GM12878 (cell line): ENCODE data around the gene ICA1. TPM values are rescaled to one million over a fixed set of nuclear protein-coding genes. Genes with fewer than 3 reads are reported as not detected.

Experiments
- CHD4 ChIP-seq: fragments of 200-600 bp; sonication (generic); IDR thresholded peaks from 2 replicates; pipeline ENCODE4 v1.6.1; 2016; ENCODE audit warnings: mild to moderate bottlenecking
- FOXM1 ChIP-seq: IDR thresholded peaks from 2 replicates; pipeline ENCODE4 v1.6.1; 2012; ENCODE audit warnings: low read depth, mild to moderate bottlenecking, inconsistent platforms, low read length, moderate library complexity
- IKZF1 ChIP-seq: fragments of 450-650 bp; conservative IDR thresholded peaks from 2 replicates; pipeline ENCODE4 v1.6.1; 2017; ENCODE audit warnings: antibody characterized with exemption, mild to moderate bottlenecking
- polyA plus RNA-seq, 11 experiments: library from polyadenylated mRNA; depleted of rRNA in 4 of 11; unstranded in 6 of 11; stranded (reverse) in 5 of 11; fragments of >200 nt; fragmentation: Nextera tagmentation in 4 of 11; fragmentation: Illumina TruSeq in 1 of 11; extraction: Ambion mirVana in 4 of 11; extraction: Trizol in 1 of 11; gene quantifications; 1 replicate in 1 of 11; 2 replicates in 10 of 11; pipeline versions ENCODE4 v1.2.1 to v1.2.3, GENCODE V29; 2011 to 2016; ENCODE audit warnings: inconsistent platforms in 2 of 11, missing spikeins in 2 of 11, low read depth in 1 of 11
- total RNA-seq, 4 experiments: library from RNA; depleted of rRNA in 3 of 4; stranded (reverse); fragments of >200 nt in 3 of 4; fragmentation: Illumina TruSeq in 1 of 4; extraction: Trizol in 1 of 4; gene quantifications; 2 replicates each; pipeline versions ENCODE4 v1.2.1 to v1.2.3, GENCODE V29; 2013 to 2021
- TF ChIP-seq, protein P1 (sequence below): fragments of 450-650 bp; IDR thresholded peaks from 2 replicates; pipeline ENCODE4 v1.6.1; 2017; ENCODE audit warnings: mild to moderate bottlenecking, moderate library complexity
- TF ChIP-seq, protein P2 (sequence below): fragments of 450-650 bp; formaldehyde crosslinking; IDR thresholded peaks from 2 replicates; pipeline ENCODE4 v1.4.0; 2020; ENCODE audit warnings: mild to moderate bottlenecking, moderate library complexity
- TF ChIP-seq, protein P3 (sequence below): fragments of 450-650 bp; IDR thresholded peaks from 2 replicates; pipeline ENCODE4 v1.6.1; 2017; ENCODE audit warnings: mild to moderate bottlenecking, moderate library complexity

Gene ICA1
- total and polyA plus RNA-seq, 10 of the 15 experiments (the other 5 are each of a cell fraction or from before 2014, with no cell fraction given) = 1.3 to 35.1 (median 3.3) TPM

DNA sequence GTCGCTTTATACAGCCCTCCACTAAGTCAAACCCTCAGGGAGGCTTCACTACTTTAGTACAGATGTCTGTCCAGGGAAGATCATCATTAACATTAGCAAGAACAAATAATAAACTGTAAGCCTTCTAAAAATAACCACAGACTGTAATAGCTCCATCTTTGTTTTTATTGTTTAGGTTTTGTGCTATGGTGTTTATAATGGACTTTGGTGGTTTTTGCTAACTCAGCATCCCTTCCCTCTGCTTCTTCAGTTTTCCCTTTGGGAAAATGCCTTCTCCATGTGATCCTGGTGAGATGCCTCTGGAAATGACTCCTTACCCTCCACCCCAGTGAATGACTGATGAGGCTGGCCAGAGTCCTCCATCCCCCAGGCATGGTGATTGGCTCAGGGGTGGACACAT, 131.3 kb downstream of the ICA1 start (continued):
- TF ChIP-seq, protein P1, sequence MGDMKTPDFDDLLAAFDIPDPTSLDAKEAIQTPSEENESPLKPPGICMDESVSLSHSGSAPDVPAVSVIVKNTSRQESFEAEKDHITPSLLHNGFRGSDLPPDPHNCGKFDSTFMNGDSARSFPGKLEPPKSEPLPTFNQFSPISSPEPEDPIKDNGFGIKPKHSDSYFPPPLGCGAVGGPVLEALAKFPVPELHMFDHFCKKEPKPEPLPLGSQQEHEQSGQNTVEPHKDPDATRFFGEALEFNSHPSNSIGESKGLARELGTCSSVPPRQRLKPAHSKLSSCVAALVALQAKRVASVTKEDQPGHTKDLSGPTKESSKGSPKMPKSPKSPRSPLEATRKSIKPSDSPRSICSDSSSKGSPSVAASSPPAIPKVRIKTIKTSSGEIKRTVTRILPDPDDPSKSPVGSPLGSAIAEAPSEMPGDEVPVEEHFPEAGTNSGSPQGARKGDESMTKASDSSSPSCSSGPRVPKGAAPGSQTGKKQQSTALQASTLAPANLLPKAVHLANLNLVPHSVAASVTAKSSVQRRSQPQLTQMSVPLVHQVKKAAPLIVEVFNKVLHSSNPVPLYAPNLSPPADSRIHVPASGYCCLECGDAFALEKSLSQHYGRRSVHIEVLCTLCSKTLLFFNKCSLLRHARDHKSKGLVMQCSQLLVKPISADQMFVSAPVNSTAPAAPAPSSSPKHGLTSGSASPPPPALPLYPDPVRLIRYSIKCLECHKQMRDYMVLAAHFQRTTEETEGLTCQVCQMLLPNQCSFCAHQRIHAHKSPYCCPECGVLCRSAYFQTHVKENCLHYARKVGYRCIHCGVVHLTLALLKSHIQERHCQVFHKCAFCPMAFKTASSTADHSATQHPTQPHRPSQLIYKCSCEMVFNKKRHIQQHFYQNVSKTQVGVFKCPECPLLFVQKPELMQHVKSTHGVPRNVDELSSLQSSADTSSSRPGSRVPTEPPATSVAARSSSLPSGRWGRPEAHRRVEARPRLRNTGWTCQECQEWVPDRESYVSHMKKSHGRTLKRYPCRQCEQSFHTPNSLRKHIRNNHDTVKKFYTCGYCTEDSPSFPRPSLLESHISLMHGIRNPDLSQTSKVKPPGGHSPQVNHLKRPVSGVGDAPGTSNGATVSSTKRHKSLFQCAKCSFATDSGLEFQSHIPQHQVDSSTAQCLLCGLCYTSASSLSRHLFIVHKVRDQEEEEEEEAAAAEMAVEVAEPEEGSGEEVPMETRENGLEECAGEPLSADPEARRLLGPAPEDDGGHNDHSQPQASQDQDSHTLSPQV = peak; percentile 83
- TF ChIP-seq, protein P2, sequence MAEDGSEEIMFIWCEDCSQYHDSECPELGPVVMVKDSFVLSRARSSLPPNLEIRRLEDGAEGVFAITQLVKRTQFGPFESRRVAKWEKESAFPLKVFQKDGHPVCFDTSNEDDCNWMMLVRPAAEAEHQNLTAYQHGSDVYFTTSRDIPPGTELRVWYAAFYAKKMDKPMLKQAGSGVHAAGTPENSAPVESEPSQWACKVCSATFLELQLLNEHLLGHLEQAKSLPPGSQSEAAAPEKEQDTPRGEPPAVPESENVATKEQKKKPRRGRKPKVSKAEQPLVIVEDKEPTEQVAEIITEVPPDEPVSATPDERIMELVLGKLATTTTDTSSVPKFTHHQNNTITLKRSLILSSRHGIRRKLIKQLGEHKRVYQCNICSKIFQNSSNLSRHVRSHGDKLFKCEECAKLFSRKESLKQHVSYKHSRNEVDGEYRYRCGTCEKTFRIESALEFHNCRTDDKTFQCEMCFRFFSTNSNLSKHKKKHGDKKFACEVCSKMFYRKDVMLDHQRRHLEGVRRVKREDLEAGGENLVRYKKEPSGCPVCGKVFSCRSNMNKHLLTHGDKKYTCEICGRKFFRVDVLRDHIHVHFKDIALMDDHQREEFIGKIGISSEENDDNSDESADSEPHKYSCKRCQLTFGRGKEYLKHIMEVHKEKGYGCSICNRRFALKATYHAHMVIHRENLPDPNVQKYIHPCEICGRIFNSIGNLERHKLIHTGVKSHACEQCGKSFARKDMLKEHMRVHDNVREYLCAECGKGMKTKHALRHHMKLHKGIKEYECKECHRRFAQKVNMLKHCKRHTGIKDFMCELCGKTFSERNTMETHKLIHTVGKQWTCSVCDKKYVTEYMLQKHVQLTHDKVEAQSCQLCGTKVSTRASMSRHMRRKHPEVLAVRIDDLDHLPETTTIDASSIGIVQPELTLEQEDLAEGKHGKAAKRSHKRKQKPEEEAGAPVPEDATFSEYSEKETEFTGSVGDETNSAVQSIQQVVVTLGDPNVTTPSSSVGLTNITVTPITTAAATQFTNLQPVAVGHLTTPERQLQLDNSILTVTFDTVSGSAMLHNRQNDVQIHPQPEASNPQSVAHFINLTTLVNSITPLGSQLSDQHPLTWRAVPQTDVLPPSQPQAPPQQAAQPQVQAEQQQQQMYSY (CRISPR knock-in tag) = peak; percentile 61; the same call in 1 of the 2 replicates
- TF ChIP-seq IKZF1 (peak; percentile 56; the same call in 1 of the 2 replicates), CHD4 (no peak), FOXM1 (no peak)
- TF ChIP-seq, protein P3, sequence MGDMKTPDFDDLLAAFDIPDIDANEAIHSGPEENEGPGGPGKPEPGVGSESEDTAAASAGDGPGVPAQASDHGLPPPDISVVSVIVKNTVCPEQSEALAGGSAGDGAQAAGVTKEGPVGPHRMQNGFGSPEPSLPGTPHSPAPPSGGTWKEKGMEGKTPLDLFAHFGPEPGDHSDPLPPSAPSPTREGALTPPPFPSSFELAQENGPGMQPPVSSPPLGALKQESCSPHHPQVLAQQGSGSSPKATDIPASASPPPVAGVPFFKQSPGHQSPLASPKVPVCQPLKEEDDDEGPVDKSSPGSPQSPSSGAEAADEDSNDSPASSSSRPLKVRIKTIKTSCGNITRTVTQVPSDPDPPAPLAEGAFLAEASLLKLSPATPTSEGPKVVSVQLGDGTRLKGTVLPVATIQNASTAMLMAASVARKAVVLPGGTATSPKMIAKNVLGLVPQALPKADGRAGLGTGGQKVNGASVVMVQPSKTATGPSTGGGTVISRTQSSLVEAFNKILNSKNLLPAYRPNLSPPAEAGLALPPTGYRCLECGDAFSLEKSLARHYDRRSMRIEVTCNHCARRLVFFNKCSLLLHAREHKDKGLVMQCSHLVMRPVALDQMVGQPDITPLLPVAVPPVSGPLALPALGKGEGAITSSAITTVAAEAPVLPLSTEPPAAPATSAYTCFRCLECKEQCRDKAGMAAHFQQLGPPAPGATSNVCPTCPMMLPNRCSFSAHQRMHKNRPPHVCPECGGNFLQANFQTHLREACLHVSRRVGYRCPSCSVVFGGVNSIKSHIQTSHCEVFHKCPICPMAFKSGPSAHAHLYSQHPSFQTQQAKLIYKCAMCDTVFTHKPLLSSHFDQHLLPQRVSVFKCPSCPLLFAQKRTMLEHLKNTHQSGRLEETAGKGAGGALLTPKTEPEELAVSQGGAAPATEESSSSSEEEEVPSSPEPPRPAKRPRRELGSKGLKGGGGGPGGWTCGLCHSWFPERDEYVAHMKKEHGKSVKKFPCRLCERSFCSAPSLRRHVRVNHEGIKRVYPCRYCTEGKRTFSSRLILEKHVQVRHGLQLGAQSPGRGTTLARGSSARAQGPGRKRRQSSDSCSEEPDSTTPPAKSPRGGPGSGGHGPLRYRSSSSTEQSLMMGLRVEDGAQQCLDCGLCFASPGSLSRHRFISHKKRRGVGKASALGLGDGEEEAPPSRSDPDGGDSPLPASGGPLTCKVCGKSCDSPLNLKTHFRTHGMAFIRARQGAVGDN = 0 out of 2 replicates have a peak, but pooled peaks have one; percentile 23
- TF ChIP-seq, all 136 proteins: peak for 6
